Measurements from ENCODE around the gene IL9R.

The IL9R gene, protein sequence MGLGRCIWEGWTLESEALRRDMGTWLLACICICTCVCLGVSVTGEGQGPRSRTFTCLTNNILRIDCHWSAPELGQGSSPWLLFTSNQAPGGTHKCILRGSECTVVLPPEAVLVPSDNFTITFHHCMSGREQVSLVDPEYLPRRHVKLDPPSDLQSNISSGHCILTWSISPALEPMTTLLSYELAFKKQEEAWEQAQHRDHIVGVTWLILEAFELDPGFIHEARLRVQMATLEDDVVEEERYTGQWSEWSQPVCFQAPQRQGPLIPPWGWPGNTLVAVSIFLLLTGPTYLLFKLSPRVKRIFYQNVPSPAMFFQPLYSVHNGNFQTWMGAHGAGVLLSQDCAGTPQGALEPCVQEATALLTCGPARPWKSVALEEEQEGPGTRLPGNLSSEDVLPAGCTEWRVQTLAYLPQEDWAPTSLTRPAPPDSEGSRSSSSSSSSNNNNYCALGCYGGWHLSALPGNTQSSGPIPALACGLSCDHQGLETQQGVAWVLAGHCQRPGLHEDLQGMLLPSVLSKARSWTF

DNA sequence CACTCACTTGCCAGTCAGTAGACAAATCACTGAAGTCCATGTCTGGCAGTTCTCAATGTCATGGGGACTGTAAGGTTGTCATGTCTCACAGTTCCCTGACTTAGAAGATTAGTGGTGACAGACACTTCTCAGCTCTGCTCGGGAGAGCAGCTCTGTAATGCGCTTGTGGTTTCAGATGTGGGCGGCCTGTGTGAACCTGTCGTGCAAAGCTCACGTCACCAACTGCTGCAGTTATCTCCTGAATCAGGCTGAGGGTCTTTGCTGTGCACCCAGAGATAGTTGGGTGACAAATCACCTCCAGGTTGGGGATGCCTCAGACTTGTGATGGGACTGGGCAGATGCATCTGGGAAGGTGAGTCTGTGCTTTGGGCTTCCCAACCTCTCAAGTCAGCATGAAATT lies at the start of gene IL9R:
Gene IL9R (plus strand): TSS at position 261 of the 400 bp plus-strand sequence. CDS start 64 bp downstream, at position 325.
- ChIA-PET POLR2A (no interaction called here), CTCF (no interaction called here)
- DNase-seq (ENCODE audit: extremely low spot score), result peak; percentile 58
- TF ChIP-seq, protein P1, sequence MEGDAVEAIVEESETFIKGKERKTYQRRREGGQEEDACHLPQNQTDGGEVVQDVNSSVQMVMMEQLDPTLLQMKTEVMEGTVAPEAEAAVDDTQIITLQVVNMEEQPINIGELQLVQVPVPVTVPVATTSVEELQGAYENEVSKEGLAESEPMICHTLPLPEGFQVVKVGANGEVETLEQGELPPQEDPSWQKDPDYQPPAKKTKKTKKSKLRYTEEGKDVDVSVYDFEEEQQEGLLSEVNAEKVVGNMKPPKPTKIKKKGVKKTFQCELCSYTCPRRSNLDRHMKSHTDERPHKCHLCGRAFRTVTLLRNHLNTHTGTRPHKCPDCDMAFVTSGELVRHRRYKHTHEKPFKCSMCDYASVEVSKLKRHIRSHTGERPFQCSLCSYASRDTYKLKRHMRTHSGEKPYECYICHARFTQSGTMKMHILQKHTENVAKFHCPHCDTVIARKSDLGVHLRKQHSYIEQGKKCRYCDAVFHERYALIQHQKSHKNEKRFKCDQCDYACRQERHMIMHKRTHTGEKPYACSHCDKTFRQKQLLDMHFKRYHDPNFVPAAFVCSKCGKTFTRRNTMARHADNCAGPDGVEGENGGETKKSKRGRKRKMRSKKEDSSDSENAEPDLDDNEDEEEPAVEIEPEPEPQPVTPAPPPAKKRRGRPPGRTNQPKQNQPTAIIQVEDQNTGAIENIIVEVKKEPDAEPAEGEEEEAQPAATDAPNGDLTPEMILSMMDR (IDR thresholded peaks at IDR 0.05; ENCODE audit: control extremely low read depth, extremely low read depth, low read depth, missing control alignments), result no peak

DNA sequence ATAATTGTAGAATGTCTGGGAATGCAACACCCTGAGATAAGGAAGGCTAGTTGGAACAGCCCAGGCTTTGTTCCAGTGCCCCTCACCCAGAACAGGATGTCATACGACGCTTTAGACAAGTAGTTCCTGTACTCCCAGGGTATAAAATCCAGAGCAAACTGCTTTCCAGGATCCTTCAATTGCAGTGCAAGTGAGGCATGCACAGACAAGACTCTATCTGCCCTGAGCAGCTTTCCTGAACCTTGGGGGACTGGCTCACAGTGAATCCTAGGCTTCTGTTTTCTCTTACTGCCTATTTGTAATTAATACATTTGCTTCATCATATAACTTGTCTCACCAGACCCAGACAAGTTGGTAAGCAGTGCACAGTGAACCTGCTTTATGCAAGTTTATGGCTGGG lies 48.4 kb upstream of the IL9R start:
- DNase-seq (ENCODE audit: extremely low spot score), result no peak
- CTCF ChIA-PET, result no interaction called here
- TF ChIP-seq, protein P1 (IDR thresholded peaks at IDR 0.05; ENCODE audit: control extremely low read depth, extremely low read depth, low read depth, missing control alignments), result no peak
- POLR2A ChIA-PET, result no interaction called here

DNA sequence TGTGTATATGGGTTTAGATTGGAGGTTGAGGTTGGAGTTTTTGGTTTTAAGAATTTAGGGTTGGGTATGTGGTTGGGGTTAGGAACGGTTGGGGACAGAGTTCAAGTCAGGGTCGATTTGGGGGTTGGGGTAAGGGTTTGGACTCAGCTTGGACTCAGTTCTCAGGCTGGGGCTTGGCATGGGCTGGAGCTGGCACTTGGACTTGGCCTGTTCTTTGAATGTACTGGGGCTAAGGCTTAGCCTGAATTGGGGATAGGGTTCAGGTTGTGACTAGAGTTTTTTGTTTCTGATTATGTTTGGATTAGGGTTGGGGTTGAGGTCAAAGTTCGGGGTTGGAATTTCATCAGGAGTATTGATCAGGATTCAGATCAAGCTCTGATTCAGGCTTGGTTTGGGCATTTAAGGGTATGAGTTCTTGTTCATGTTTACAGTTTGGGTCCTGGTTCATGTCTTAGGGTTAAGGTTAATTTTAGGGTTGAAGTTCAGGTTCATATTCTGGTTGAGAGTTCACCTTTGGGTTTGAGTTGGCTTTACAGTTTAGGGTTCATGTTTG lies 46.2 kb upstream of the IL9R start:
- no peak for DNase-seq (ENCODE audit: extremely low spot score)
- CTCF ChIA-PET, result no interaction called here
- TF ChIP-seq, protein P1 (IDR thresholded peaks at IDR 0.05; ENCODE audit: control extremely low read depth, extremely low read depth, low read depth, missing control alignments), result no peak
- POLR2A ChIA-PET, result no interaction called here

DNA sequence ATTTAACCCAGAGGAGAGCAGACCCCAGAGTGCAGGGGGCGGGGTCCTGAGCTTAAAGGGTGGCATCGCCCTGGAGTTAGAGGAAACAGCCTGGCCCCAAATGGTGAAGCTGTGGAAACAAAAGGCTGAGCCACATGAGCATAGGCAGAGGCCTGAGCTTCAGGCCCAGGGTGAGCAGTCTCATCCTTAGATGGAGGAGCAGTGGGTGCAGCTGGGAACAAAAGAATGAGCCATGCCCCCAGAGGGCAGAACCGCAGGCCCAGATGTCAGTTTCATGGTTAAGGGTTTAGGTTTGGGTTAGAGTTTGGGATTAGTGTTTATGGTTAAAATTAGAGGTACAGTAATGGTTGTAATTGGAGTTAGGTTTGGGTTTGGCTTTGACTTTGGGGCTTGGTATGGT lies 44.4 kb upstream of the IL9R start:
- ChIA-PET POLR2A (no interaction called here), CTCF (no interaction called here)
- DNase-seq (ENCODE audit: extremely low spot score), result no peak
- TF ChIP-seq, protein P1 (IDR thresholded peaks at IDR 0.05; ENCODE audit: control extremely low read depth, extremely low read depth, low read depth, missing control alignments), result no peak

DNA sequence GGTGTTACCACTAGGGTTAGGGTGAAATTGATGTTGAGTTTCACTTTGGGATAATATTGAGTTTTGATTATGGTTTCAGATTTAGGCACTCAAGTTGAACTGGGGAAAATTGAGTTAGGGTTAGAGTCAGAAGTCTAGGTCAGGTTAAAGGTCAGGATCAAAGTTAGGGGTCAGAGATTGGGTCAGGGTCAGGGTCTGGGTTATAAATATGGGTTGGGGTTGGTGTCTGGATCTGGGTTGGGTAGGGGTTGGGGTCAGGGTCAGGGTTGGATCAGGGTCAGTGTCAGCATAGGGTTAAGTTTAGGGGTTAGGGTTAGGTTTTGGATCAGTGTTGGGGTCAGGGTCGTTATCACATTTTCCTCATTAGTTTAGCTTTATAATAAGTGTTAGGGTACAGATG lies 42.7 kb upstream of the IL9R start:
- no peak for DNase-seq (ENCODE audit: extremely low spot score)
- ChIA-PET POLR2A (no interaction called here), CTCF (no interaction called here)
- TF ChIP-seq, protein P1 (IDR thresholded peaks at IDR 0.05; ENCODE audit: control extremely low read depth, extremely low read depth, low read depth, missing control alignments), result no peak

DNA sequence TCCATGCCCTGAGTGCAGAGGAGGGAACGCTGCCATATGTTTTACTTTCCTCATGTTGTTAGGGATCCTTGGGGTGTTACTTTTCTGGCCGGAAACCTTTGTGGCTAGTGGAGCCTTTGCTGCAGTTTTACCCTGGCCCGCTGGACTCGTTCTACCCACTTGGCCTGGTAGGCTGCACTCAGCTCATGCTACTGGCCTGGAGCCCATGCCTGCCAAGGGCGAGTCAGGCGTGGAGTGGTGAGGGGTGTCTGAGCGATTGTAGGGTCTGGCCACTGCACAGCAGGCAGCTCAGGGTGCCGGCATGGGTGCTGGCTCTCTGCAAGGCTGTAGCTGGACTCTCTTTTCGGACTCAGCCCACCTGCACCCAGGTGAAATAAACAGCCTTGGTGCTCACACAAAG lies 41.4 kb upstream of the IL9R start:
- POLR2A ChIA-PET, result no interaction called here
- TF ChIP-seq, protein P1 (IDR thresholded peaks at IDR 0.05; ENCODE audit: control extremely low read depth, extremely low read depth, low read depth, missing control alignments), result no peak
- CTCF ChIA-PET, result no interaction called here
- no peak for DNase-seq (ENCODE audit: extremely low spot score)
